ENCODE measurements around the gene TMX1.

The TMX1 gene

GRCh38 chr14:51225751-51226150, 14.3 kb upstream of the TMX1 start:
- no peak overlapping the region for H3K9ac ChIP-seq (ENCODE audit: low read depth, low read length, poor library complexity, severe bottlenecking)
- no peak overlapping the region for H3K4me2 ChIP-seq (ENCODE audit: low read depth, low read length, poor library complexity, severe bottlenecking)
- no peak overlapping the region for H3K4me3 ChIP-seq (ENCODE audit: low read length, poor library complexity, severe bottlenecking)
- H3K9me3 ChIP-seq (ENCODE audit: insufficient read depth, low read depth, low read length): peaks cover 3% of the 10 kb centered on the region; the same call in 1 of the 2 replicates
- H3K36me3 ChIP-seq (ENCODE audit: insufficient read depth, low read length): no peaks in the 10 kb centered on the region
- no peaks in the 10 kb centered on the region for H3K4me1 ChIP-seq (ENCODE audit: insufficient read depth, low read length, poor library complexity, severe bottlenecking)
- no peak overlapping the region for H2AFZ ChIP-seq (ENCODE audit: low read length)
- no peaks in the 10 kb centered on the region for H3K9me2 ChIP-seq (replicated peaks; ENCODE audit: low read depth, low read length)
- no peaks in the 10 kb centered on the region for H3F3A ChIP-seq (ENCODE audit: low read depth)
- H3K27me3 ChIP-seq (ENCODE audit: insufficient read depth, low read length, poor library complexity, severe bottlenecking): no peaks in the 10 kb centered on the region
- no peaks in the 10 kb centered on the region for H4K20me1 ChIP-seq (ENCODE audit: insufficient read depth, low read length, poor library complexity, severe bottlenecking)
- no peak for TF ChIP-seq CTCF (conservative IDR thresholded peaks at IDR 0.05; ENCODE audit: low read length)
- no peak for TF ChIP-seq EZH2phosphoT487 (IDR thresholded peaks at IDR 0.05; ENCODE audit: borderline replicate concordance)
- no peaks in the 10 kb centered on the region for H3K79me2 ChIP-seq (ENCODE audit: insufficient read depth, low read length)

DNA sequence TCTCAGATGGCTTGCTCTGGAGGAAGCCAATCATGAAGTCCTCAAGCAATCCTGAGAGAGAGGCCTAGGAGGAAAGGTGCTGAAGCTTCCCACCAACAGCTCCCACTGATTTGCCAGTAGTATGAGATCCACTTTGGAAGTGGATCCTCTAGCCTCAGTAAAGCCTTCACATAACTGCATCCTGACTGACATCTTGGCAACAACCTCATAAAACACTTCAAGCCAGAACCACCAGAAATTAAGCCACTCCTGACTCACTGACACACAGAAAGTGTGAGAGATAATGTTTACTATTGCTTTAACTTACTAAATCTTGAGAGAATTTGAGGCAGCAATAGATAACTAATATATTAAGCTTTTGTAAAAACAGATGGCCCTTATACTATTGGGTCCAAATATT, 11.7 kb upstream of the TMX1 start:
- H3K9ac ChIP-seq (ENCODE audit: low read depth, low read length, poor library complexity, severe bottlenecking): no peak overlapping the region
- H3F3A ChIP-seq (ENCODE audit: low read depth): no peaks in the 10 kb centered on the region
- TF ChIP-seq EZH2phosphoT487 (IDR thresholded peaks at IDR 0.05; ENCODE audit: borderline replicate concordance) (no peak), CTCF (conservative IDR thresholded peaks at IDR 0.05; ENCODE audit: low read length) (no peak)
- H3K9me2 ChIP-seq (replicated peaks; ENCODE audit: low read depth, low read length): no peaks in the 10 kb centered on the region
- no peaks in the 10 kb centered on the region for H3K27me3 ChIP-seq (ENCODE audit: insufficient read depth, low read length, poor library complexity, severe bottlenecking)
- H4K20me1 ChIP-seq (ENCODE audit: insufficient read depth, low read length, poor library complexity, severe bottlenecking): no peaks in the 10 kb centered on the region
- no peaks in the 10 kb centered on the region for H3K36me3 ChIP-seq (ENCODE audit: insufficient read depth, low read length)
- no peak overlapping the region for H3K4me3 ChIP-seq (ENCODE audit: low read length, poor library complexity, severe bottlenecking)
- no peak overlapping the region for H2AFZ ChIP-seq (ENCODE audit: low read length)
- H3K79me2 ChIP-seq (ENCODE audit: insufficient read depth, low read length): no peaks in the 10 kb centered on the region
- H3K4me2 ChIP-seq (ENCODE audit: low read depth, low read length, poor library complexity, severe bottlenecking): no peak overlapping the region
- no peaks in the 10 kb centered on the region for H3K9me3 ChIP-seq (ENCODE audit: insufficient read depth, low read depth, low read length)
- peaks cover 21% of the 10 kb centered on the region for H3K4me1 ChIP-seq (ENCODE audit: insufficient read depth, low read length, poor library complexity, severe bottlenecking)

DNA sequence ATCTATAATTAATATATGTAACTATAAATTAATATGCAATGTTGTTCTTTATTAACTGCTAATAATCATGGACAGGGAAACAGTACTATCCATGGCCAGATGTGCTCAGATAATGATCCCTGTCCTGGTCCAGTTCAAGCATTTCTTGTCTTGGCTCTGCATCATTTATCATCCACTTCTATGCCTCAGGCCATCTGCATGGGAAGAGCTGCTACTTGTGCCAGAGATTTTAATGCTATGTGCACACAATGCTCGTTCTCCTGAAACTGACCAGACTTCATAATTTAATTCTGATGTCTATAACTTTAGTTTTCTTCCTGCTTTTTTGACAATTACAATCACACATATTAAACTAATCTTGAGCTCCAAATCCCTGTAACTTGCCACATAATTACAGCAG, 11.2 kb upstream of the TMX1 start:
- H3K9me2 ChIP-seq (replicated peaks; ENCODE audit: low read depth, low read length): no peaks in the 10 kb centered on the region
- H3K9ac ChIP-seq (ENCODE audit: low read depth, low read length, poor library complexity, severe bottlenecking): no peak overlapping the region
- H3K27me3 ChIP-seq (ENCODE audit: insufficient read depth, low read length, poor library complexity, severe bottlenecking): no peaks in the 10 kb centered on the region
- H3K4me2 ChIP-seq (ENCODE audit: low read depth, low read length, poor library complexity, severe bottlenecking): no peak overlapping the region
- no peaks in the 10 kb centered on the region for H3K79me2 ChIP-seq (ENCODE audit: insufficient read depth, low read length)
- H2AFZ ChIP-seq (ENCODE audit: low read length): no peak overlapping the region
- H3K4me3 ChIP-seq (ENCODE audit: low read length, poor library complexity, severe bottlenecking): no peak overlapping the region
- no peaks in the 10 kb centered on the region for H4K20me1 ChIP-seq (ENCODE audit: insufficient read depth, low read length, poor library complexity, severe bottlenecking)
- no peak for TF ChIP-seq CTCF (conservative IDR thresholded peaks at IDR 0.05; ENCODE audit: low read length)
- TF ChIP-seq EZH2phosphoT487 (IDR thresholded peaks at IDR 0.05; ENCODE audit: borderline replicate concordance): no peak
- H3K4me1 ChIP-seq (ENCODE audit: insufficient read depth, low read length, poor library complexity, severe bottlenecking): peaks cover 21% of the 10 kb centered on the region
- H3K36me3 ChIP-seq (ENCODE audit: insufficient read depth, low read length): no peaks in the 10 kb centered on the region
- H3F3A ChIP-seq (ENCODE audit: low read depth): no peaks in the 10 kb centered on the region
- H3K9me3 ChIP-seq (ENCODE audit: insufficient read depth, low read depth, low read length): no peaks in the 10 kb centered on the region
